Measurements from ENCODE around the gene SHISA5.
"Not testable (repeated sequence)": the region's sequence is repeated elsewhere in the genome, so short reads cannot be mapped to it uniquely, and the experiment has no call there.

Gene SHISA5

DNA sequence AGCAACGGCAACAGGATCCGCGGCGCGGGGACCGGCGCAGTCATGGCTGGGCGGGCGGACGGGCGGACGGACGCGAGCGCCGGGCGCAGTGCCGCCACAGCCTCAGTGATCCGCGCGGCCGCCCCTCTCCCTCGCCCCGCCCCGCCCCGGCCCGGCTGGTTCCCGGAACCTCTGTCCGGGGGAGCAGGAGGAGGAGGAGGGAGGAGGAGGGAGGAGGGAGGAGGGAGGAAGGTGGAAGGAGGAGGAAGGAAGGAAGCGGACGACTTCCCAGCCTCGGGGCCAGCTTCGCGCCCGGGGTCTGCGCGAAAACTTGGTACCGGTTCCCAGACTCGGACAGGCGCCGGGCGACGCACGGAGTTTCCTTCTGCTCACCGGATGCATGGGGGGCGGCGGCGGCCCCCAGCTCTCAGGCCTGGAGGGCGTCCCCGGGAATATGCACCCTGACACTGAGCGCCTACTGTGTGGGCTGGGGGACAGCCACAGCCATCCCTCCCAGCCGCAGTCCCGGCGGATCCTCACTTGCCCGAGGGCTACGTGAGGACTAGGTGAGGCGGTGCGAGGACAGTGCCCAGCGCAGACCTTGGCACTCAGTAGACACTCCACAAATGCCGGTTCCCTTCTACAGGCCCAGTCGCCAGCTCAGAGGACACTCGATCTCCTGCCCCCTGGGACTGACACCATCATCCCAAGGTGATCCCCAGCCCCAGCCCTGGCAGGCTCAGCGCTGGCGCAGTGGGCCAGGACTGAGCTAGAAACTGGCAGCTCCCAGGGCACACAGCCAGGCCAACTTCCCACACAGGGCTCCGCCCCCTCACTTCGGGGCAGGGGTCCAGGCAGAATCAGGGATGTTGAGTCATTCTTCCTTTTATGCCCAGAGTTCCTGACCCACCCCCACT, at the start of gene SHISA5:
Gene SHISA5, minus strand, starts transcription at position 124 of the 896 bp plus-strand sequence. Its CDS starts 80 bp downstream, at position 44.
- no peak for DNase-seq

DNA sequence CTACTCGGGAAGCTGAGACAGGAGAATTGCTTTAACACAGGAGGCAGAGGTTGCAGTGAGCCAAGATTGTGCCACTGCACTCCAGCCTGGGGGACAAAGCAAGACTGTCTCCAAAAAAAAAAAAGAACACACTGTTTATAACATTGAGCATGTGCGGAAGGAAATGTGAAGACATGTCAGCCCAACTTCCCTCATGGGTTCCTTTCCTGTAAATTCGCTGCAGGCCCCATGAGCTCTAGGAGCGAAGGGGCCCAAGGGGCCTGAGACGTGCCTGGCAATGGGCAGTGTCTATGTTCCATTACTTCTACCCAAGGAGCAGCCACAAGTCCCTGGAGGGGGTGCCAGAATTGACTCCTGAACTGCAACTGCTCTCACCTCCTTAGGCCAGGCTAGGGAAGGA, 49.4 kb upstream of the SHISA5 start:
- no peak for DNase-seq

DNA sequence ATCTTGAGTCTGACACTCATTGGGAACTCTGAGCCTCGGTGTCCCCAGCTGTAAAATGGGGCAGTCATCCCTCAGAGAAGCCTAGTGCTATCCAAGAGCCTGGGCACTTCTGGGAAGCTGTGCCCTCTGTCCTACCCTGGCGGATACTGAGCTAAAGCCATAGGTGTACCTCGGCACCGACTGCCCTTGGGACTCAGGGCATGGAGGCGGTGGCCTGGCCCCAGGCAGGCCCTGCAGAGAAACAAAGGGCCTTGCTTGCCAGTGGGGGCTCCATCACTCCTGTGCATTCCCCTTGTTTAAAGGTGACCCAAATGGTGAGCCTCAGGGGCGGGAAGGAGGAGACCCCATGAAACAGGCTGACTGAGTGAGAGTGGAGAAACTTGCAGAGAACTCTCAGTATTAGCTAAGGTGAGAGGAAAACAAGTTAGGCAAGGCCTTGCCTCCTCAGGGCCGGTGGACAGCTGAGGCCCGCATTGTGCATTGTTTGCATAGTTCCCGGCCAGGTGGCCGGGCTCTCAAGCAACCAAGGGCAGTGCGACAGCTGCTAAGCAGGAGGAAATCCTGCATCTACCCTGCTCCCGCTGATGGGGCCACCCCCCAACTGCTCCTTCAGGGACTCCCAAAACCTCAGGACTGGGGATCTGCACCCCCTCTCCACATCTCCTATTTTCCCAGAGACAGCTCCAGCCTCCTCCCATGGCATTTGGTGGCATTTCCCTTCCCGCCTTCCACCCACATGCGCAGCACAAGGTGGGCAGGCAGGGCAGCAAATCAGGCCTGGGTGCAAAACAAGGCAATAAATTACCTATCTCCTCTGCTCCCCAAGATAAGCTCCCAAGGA, 48.4 kb upstream of the SHISA5 start:
- no peak for DNase-seq

DNA sequence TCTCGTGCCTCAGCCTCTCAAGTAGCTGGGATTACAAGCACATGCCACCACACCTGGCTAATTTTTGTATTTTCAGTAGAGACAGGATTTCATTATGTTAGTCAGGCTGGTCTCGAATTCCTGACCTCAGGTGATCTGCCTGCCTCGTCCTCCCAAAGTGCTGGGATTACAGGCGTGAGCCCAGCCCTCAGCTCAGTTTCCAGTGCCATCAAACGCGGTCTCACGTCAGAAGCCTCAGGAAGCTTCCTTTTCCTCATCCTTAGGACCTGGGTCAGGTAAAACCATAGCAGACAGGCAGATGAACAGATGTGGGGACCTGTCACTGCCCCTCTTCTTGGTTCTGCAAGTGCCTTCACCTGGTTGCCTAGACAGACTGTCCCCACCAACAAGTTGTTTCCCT, 47.7 kb upstream of the SHISA5 start:
- not testable (repeated sequence) for DNase-seq

GRCh38 chr3:48548729-48549705, 45.0 kb upstream of the SHISA5 start:
- DNase-seq, result no peak

DNA sequence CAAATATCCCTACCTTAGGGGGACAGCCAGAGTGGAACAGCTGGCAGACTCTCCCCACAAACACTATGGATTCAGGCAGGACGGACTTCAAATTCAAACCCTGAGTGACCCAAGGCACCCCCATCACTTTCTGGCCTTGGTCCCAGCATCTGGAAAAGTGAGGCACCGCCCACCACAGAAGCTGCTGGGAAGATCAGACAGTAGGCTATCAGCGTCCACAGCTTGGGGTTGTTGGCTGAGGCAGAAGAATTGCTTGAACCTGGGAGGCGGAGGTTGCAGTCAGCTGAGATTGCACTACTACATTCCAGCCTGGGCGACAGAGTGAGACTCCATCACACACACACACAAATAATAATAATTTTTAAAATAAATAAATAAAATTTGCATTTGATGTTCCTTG, 44.2 kb upstream of the SHISA5 start:
- DNase-seq, result no peak

DNA sequence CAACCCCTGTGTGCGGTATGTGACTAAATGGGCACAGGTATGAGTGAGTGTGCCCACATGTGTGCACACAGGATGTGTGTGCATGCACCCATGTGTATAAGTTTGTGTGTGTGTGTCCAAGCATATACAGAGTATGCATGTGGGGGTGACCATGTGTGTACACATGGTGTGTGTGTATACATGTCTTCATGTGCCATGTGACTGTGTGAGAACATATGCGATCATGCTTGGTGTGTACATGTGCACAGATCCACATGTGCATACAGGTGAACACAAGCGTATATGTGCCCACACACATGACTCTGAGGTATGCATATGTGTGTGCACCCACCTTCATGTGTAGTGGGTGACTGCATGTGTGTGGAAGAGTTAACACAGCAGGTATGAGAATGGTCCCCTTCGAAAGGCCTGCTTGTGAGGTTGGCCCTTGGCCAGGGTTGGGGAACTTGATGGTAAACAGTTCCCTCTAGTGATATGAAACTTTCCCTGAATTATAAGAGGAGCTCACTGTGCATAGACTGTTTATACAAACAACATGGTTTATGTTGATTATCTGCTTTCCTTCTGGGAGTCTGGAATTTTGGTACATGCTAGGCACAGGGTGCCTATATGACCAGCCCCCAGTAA, 42.3 kb upstream of the SHISA5 start:
- DNase-seq, result no peak

DNA sequence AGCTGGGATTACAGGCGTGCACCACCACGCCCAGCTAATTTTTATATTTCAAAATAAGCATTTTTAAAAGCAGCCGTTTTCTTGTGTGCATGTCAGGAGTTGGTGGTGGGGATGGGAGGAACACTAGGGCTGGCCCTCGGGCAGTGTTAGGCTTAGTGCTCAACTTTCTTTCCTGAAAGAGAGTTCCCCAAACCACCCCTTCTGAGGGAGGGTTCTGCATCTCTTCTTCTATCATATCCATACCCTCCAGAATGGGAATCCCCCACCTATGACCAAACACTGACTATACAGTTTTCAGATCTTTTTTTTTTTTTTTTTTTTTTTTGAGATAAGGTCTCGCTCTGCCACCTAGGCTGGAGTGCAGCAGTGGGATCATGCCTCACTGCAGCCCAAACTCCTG, 40.2 kb upstream of the SHISA5 start:
- DNase-seq, result no peak

DNA sequence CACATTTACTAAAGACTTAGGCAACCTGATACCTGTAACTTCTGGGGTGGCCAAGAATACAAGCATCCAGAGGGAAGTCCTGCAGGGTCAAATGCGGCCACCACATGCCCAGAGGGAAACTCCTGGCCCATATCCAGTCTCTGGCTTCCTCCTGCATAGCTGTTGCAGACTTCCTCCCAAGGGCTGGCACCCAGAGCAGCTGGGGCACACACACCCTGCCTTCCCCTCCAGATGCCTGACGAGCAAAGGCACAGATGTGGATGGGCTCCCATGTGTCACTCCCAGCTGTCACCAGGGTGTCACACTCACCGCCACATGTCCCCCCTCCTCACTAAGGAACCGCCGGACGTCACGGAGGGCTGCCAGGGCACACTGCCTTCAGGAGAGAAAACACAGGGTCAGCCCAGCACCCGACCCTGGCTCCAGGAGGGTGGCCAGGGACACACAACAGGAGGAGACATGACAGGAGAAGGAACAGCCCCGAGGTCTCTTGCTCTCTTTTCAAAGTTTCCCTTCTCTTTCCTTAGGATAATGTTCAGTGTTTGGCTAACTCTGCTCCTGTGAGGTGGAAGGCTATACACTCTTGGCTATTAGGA, 39.4 kb upstream of the SHISA5 start:
- DNase-seq, result peak; percentile 82

- no peak for DNase-seq
Measured at GRCh38 chr3:48538451-48538850, 34.5 kb upstream of the SHISA5 start.

GRCh38 chr3:48536785-48537184, 32.8 kb upstream of the SHISA5 start:
- DNase-seq, result no peak

GRCh38 chr3:48536116-48536515, 32.1 kb upstream of the SHISA5 start:
- no peak for DNase-seq

- no peak for DNase-seq
Measured at GRCh38 chr3:48535578-48535977, 31.6 kb upstream of the SHISA5 start.

- DNase-seq, result no peak
Measured at GRCh38 chr3:48532977-48533337, 29.0 kb upstream of the SHISA5 start.

DNA sequence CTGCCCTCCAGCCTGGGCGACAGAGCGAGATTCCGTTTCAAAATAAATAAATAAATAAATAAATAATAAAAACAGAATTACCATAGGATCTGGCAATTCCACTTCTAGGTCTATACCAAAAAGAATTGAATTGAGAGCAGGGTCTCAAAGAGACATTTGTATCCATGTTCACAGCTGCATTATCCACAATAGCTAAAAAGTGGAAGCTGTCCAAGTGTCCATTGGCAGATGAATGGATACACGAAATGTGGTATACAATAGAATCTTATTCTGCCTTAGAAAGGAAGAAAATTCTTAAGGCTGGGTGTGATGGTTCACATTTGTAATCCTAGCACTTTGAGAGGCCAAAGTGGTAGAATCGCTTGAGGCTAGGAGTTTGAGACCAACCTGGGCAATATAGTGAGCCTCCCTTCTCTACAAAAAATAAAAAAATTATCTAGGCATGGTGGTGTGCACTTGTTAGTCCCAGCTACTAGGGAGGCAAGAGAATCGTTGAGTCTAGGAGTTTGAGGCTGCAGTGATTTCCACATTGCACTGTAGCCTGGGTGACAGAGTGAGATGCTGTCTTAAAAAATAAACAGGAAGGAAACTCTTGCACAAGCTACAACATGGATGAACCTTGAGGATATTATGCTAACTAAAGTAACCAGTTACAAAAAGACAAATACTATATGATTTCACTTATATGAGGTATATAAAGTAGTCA, 28.4 kb upstream of the SHISA5 start:
- no peak for DNase-seq

- DNase-seq, result not testable (repeated sequence)
Measured at GRCh38 chr3:48530701-48531100, 26.7 kb upstream of the SHISA5 start.

DNA sequence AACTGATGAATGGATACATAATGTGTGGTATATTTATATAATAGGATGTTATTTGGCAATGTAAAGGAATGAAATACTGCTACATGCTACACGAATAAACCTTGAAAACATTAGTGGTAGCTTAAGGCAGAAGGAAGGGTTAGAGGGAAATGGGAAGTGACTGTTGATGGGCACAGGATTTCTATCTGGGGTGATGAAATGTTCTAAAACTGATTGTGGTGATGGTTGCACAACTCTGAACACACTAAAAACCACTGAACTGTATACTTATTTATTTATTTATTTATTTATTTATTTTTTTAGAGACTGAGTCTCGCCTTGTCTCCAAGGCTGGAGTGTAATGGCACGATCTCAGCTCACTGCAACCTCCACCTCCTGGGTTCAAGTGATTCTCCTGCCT, 24.8 kb upstream of the SHISA5 start:
- no peak for DNase-seq

DNA sequence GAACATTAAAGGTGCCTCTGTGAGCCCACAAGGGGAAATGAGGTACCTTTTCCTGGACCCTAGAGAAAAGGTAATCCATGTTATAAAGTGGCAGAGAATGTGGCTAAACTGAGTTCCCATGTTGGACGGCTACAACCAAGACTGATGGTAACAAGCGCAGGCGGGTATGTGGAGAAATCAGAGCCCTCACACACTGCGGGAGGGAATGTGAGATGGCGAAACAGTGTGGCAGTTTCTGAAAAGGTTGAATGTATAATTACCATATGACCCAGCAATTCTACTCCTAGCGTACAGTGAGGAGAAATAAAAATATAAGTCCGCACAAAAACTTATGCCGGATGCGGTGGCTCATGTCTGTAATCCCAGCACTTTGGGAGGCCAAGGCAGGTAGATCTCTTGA, 24.1 kb upstream of the SHISA5 start:
- DNase-seq, result no peak

GRCh38 chr3:48524970-48525369, 21.0 kb upstream of the SHISA5 start:
- DNase-seq, result no peak

GRCh38 chr3:48521635-48522034, 17.7 kb upstream of the SHISA5 start:
- no peak for DNase-seq

- DNase-seq, result no peak
Measured at GRCh38 chr3:48519277-48519643, 15.3 kb upstream of the SHISA5 start.

All from NCI-H524 treated with DMSO at 0.1 percent for 48 hours (cell line).